IMR-90 (cell line): ENCODE data around the gene LAMTOR1. TPM values are rescaled to one million over a fixed set of nuclear protein-coding genes. Genes with fewer than 3 reads are reported as not detected.

Experiments
- ATAC-seq: fragments of 200-7000 bp; cut with Tn5 transposase; 2 replicates; pipeline ENCODE4 v1.9.1; 2020; ENCODE audit warnings: low read depth, mild to moderate bottlenecking, moderate library complexity
- BruUV-seq: library from RNA; stranded (reverse); fragments of 400-500 nt; replicated peaks from 2 replicates; lab custom pipeline; 2021; lab: Mats Ljungman, UMichigan
- CTCF ChIA-PET: fragments of 300-600 bp; formaldehyde crosslinking; extraction: SDS; loops from one replicate; lab custom pipeline; 2021; ENCODE audit warnings: antibody characterized with exemption; lab: Yijun Ruan, JAX
- POLR2A ChIA-PET: fragments of 300-600 bp; sonication (Branson Sonifier 250); formaldehyde crosslinking; loops from one replicate; lab custom pipeline; 2022; ENCODE audit warnings: antibody characterized with exemption; ENCODE audit not compliant: unreplicated experiment; lab: Charles Lee
- DNase-seq: peaks from one replicate; pipeline ENCODE4 v3.0.0; 2013
- H2AFZ ChIP-seq: replicated peaks from 2 replicates; pipeline ENCODE3; 2013; ENCODE audit warnings: low read length, mild to moderate bottlenecking; ENCODE audit not compliant: poor library complexity
- H2AK5ac ChIP-seq: 2 replicates; pipeline ENCODE4 v1.6.1; 2013; ENCODE audit warnings: low read depth, low read length, inconsistent platforms
- H2AK9ac ChIP-seq: replicated peaks from 2 replicates; pipeline ENCODE3; 2013; ENCODE audit warnings: mild to moderate bottlenecking, low read depth, low read length, moderate library complexity; ENCODE audit not compliant: poor library complexity
- H2BK120ac ChIP-seq: 2 replicates; pipeline ENCODE4 v1.6.1; 2013; ENCODE audit warnings: low read depth, low read length, inconsistent platforms
- H2BK15ac ChIP-seq: 3 replicates; pipeline ENCODE4 v1.6.1; 2013; ENCODE audit warnings: low read depth, low read length, inconsistent platforms
- H2BK20ac ChIP-seq: 2 replicates; pipeline ENCODE4 v1.6.1; 2013; ENCODE audit warnings: low read depth, mild to moderate bottlenecking, inconsistent platforms, low read length, moderate library complexity
- H2BK5ac ChIP-seq: 2 replicates; pipeline ENCODE4 v1.6.1; 2013; ENCODE audit warnings: mild to moderate bottlenecking, low read depth, low read length, inconsistent platforms; ENCODE audit not compliant: poor library complexity, severe bottlenecking
- H3K14ac ChIP-seq: replicated peaks from 2 replicates; pipeline ENCODE4 v1.6.1; 2013; ENCODE audit warnings: low read depth, low read length, inconsistent platforms
- H3K18ac ChIP-seq: 2 replicates; pipeline ENCODE4 v1.6.1; 2013; ENCODE audit warnings: low read depth, low read length, control low read depth
- H3K23ac ChIP-seq: 2 replicates; pipeline ENCODE4 v1.6.1; 2013; ENCODE audit warnings: low read depth, low read length, inconsistent platforms
- H3K27ac ChIP-seq: 2 replicates; pipeline ENCODE4 v1.5.1; 2013; ENCODE audit warnings: mild to moderate bottlenecking, control low read depth, low read length; ENCODE audit not compliant: insufficient read depth
- H3K27me3 ChIP-seq: 2 replicates; pipeline ENCODE4 v1.6.1; 2013; ENCODE audit warnings: low read length; ENCODE audit not compliant: control insufficient read depth, insufficient read depth
- H3K36me3 ChIP-seq: 2 replicates; pipeline ENCODE4 v1.6.1; 2013; ENCODE audit warnings: low read length, mixed read lengths; ENCODE audit not compliant: control insufficient read depth, insufficient read depth
- H3K4ac ChIP-seq: 2 replicates; pipeline ENCODE4 v1.6.1; 2013; ENCODE audit warnings: low read depth, low read length, inconsistent platforms
- H3K4me1 ChIP-seq: 2 replicates; pipeline ENCODE4 v1.6.1; 2013; ENCODE audit warnings: low read length, mixed read lengths; ENCODE audit not compliant: control insufficient read depth, insufficient read depth
- H3K4me2 ChIP-seq: 2 replicates; pipeline ENCODE4 v1.6.1; 2013; ENCODE audit warnings: low read depth, mild to moderate bottlenecking, control low read depth, low read length, moderate library complexity
- H3K4me3 ChIP-seq: 2 replicates; pipeline ENCODE4 v1.5.1; 2013; ENCODE audit warnings: low read depth, mild to moderate bottlenecking, control low read depth, low read length, moderate library complexity; ENCODE audit not compliant: insufficient read depth
- H3K56ac ChIP-seq: 2 replicates; pipeline ENCODE4 v1.6.1; 2013; ENCODE audit warnings: low read length, inconsistent platforms; ENCODE audit not compliant: insufficient read depth; ENCODE audit errors: extremely low read depth
- H3K79me1 ChIP-seq, 2 experiments: 2 replicates each; pipeline ENCODE4 v1.6.1; 2013; ENCODE audit warnings: low read length in 2 of 2, inconsistent platforms in 1 of 2, low read depth in 1 of 2
- H3K9ac ChIP-seq: 2 replicates; pipeline ENCODE4 v1.6.1; 2013; ENCODE audit warnings: low read depth, low read length, control low read depth
- H3K9me1 ChIP-seq: 2 replicates; pipeline ENCODE4 v1.6.1; 2013; ENCODE audit warnings: low read length, inconsistent platforms; ENCODE audit not compliant: insufficient read depth
- H3K9me3 ChIP-seq: 2 replicates; pipeline ENCODE4 v1.6.1; 2013; ENCODE audit warnings: low read length; ENCODE audit not compliant: control insufficient read depth, insufficient read depth
- H4K20me1 ChIP-seq: 2 replicates; pipeline ENCODE4 v1.6.1; 2013; ENCODE audit warnings: low read length, inconsistent platforms; ENCODE audit not compliant: insufficient read depth
- H4K5ac ChIP-seq: 2 replicates; pipeline ENCODE4 v1.6.1; 2013; ENCODE audit warnings: mild to moderate bottlenecking, low read depth, low read length, control low read depth
- H4K8ac ChIP-seq, 2 experiments: 2 replicates each; pipeline ENCODE4 v1.6.1; 2013; ENCODE audit warnings: low read depth in 2 of 2, low read length in 2 of 2, control low read depth in 1 of 2, inconsistent platforms in 1 of 2
- H4K91ac ChIP-seq: 2 replicates; pipeline ENCODE4 v1.6.1; 2013; ENCODE audit warnings: low read depth, low read length, inconsistent platforms; ENCODE audit not compliant: insufficient read depth
- CTCF ChIP-seq: conservative IDR thresholded peaks from 2 replicates; pipeline ENCODE4 v1.5.1; 2012; ENCODE audit warnings: mild to moderate bottlenecking, low read depth, low read length, improper control_type of control experiment
- ELK1 ChIP-seq: fragments of 150-350 bp; IDR thresholded peaks from 2 replicates; pipeline ENCODE4 v1.6.1; 2016; ENCODE audit warnings: low read depth, mild to moderate bottlenecking, low read length, moderate library complexity, borderline replicate concordance
- whole genome bisulfite sequencing, 2 experiments: methylation state at CpG; one replicate each; pipeline versions ENCODE4 v1.1.5 to v1.1.7; 2013; ENCODE audit warnings: missing lambda C conversion rate in 2 of 2; ENCODE audit not compliant: insufficient read length in 1 of 2; ENCODE audit errors: extremely low coverage in 2 of 2; 5-methylcytosine and 5-hydroxymethylcytosine counted together
- dilution Hi-C: fragments of 300-500 bp; cut with HindIII; formaldehyde crosslinking; loops from one replicate; pipeline ENCODE4 v1.14.3; 2018; ENCODE audit warnings: low sequenced_read_pairs; ENCODE audit not compliant: unreplicated experiment
- in situ Hi-C: fragments of 300-500 bp; cut with MboI; formaldehyde crosslinking; loops from 3 replicates; pipeline ENCODE4 v1.14.3; 2019; ENCODE audit warnings: low sequenced_read_pairs, inconsistent platforms, mixed read lengths
- intact Hi-C: fragments of 100-400 bp; cut with micrococcal nuclease; formaldehyde crosslinking; loops from 2 replicates; pipeline ENCODE4 v1.10.0; 2022
- polyA plus RNA-seq, 3 experiments: library from polyadenylated mRNA; depleted of rRNA; stranded (reverse); fragments of >200 nt; gene quantifications; 2 replicates each; pipeline ENCODE4 v1.2.3, GENCODE V29; 2012; ENCODE audit warnings: low replicate concordance in 1 of 3
- total RNA-seq: library from RNA; depleted of rRNA; stranded (reverse); fragments of >200 nt; gene quantifications from 2 replicates; pipeline ENCODE4 v1.2.3, GENCODE V29; 2012

LAMTOR1 gene
- total and polyA plus RNA-seq, 2 of the 4 experiments (the other 2 are of a cell fraction): 126 to 137 TPM

GRCh38 chr11:72075109-72075508 is 28.0 kb downstream of the LAMTOR1 start:
- TF ChIP-seq ELK1 (no peak), CTCF (0 out of 2 replicates have a peak, but pooled peaks have one; percentile 15)
- Histone ChIP-seq H3K4me2 (no peak overlapping the region), H4K20me1 (peaks cover 7% of the 10 kb centered on the region; the same call in 1 of the 2 replicates), H2AFZ (no peak overlapping the region), H3K4ac (peak overlapping the region; percentile 50), H3K18ac (no peak overlapping the region), H2BK15ac (no peak overlapping the region; the same call in 2 of the 3 replicates), H3K4me3 (no peak overlapping the region), H3K9me3 (no peaks in the 10 kb centered on the region), H3K4me1 (peaks cover 15% of the 10 kb centered on the region), H2BK5ac (peak overlapping the region; percentile 15), H4K91ac (no peak overlapping the region), H3K36me3 (no peaks in the 10 kb centered on the region), H2BK120ac (peak overlapping the region; percentile 26; the same call in 1 of the 2 replicates), H3K27ac (peak overlapping the region; percentile 2; the same call in 1 of the 2 replicates), H4K8ac (peak overlapping the region in 1 of 2 experiments; percentile 82; a peak in 2 of 4 replicates), H2AK5ac (peak overlapping the region; percentile 46; the same call in 1 of the 2 replicates), H3K79me1 (peaks cover 33 to 64% of the 10 kb centered on the region in 2 experiments), H3K14ac (peak overlapping the region; percentile 69), H4K5ac (peak overlapping the region; percentile 65), H3K56ac (no peak overlapping the region), H3K23ac (peak overlapping the region; percentile 41; the same call in 1 of the 2 replicates), H3K27me3 (no peaks in the 10 kb centered on the region), H3K9ac (no peak overlapping the region), H2AK9ac (no peak overlapping the region), H2BK20ac (peak overlapping the region; percentile 21; the same call in 1 of the 2 replicates), H3K9me1 (peaks cover 10% of the 10 kb centered on the region)
- CTCF ChIA-PET: interaction anchor here (0.9 to 1.2 kb wide), 2 partner anchors 36 to 49 kb away, joined by 3 read pairs; no protein-coding TSS in a partner anchor
- no peak for ATAC-seq
- DNase-seq: no peak
- no TSS peak for BruUV-seq
- in situ Hi-C loops (loop anchor here (5.0 kb wide), 1 partner anchor 38 kb away; no protein-coding TSS in a partner anchor), dilution Hi-C loops (no loop called here), intact Hi-C loops (no loop called here)
- WGBS, 2 experiments: no CpG with 5 or more reads among the region's 1 CpG
- POLR2A ChIA-PET: interaction anchor here (1.1 kb wide), 1 partner anchor 33 kb away, joined by 3 read pairs; no protein-coding TSS in a partner anchor
